NT2/D1 (cell line): Measurements from ENCODE around the gene WTAP.

Experiments
- SUZ12 ChIP-seq: IDR thresholded peaks from 2 replicates; pipeline ENCODE4 v1.6.1; 2011; ENCODE audit not compliant: insufficient read length, insufficient read depth; ENCODE audit errors: extremely low read depth
- YY1 ChIP-seq: IDR thresholded peaks from 2 replicates; pipeline ENCODE4 v1.6.1; 2011; ENCODE audit not compliant: insufficient read length, insufficient read depth
- ZNF274 ChIP-seq: IDR thresholded peaks from 2 replicates; pipeline ENCODE4 v1.6.1; 2011; ENCODE audit warnings: mild to moderate bottlenecking, low read depth, low read length

GRCh38 chr6:159720708-159721107, 6.6 kb upstream of the WTAP start:
- no peak for TF ChIP-seq YY1
- TF ChIP-seq SUZ12, result no peak
- TF ChIP-seq ZNF274, result no peak
